ELF-1 (cell line): ENCODE data around the gene JAKMIP1.
A peak's percentile ranks its signal among the peaks of the same experiment; 100 is the strongest.

ENCODE experiments used
- DNase-seq: peaks from one replicate; pipeline ENCODE4 v3.0.0-alpha.2; 2016; ENCODE audit warnings: low read depth, low spot score

Gene JAKMIP1

DNA sequence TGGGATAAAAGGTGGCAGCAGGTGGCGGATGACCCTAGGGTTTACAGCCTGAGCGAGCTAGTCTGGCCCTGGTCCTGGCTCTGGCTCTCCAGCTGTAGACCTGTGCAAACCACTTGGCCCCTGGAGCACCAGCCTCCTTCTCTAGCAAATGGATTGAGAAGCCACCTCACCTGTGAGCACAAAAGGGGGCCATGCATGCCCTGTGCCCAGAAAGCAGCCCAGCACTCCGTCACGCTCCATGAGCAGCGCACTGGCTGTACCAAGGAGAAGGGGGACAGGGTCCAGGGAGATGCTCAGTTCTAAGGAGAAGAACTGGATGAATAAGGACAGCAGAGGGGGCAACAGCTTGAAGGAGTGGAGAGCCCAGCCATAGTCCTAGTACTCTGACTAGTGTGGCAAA is 135.2 kb downstream of the JAKMIP1 start:
- no peak for DNase-seq

DNA sequence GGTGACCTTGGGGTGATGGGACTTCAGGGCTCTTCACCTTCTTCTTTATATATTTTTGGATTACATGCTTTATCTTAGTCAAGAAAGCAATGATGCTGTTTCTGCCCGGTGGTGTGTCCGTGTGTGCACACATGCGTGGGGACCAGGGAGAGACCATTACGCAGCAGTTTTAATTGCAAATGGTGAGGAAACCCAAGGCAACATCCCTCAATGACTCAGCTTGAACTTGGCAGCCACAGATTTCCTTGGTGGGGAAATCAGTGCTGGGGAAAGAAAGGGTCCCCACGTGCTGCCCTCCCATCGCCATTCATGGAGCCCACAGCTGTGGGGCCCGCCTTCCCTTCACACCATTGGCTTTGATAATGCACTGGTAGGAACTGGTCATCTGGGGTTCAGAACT is 136.0 kb downstream of the JAKMIP1 start:
- no peak for DNase-seq

- DNase-seq = no peak
Observed at GRCh38 chr4:6063684-6064083, 136.7 kb downstream of the JAKMIP1 start.

GRCh38 chr4:6062133-6062532 is 138.2 kb downstream of the JAKMIP1 start:
- DNase-seq = no peak

- DNase-seq = no peak
Observed at GRCh38 chr4:6059375-6059805, 141.0 kb downstream of the JAKMIP1 start.

DNA sequence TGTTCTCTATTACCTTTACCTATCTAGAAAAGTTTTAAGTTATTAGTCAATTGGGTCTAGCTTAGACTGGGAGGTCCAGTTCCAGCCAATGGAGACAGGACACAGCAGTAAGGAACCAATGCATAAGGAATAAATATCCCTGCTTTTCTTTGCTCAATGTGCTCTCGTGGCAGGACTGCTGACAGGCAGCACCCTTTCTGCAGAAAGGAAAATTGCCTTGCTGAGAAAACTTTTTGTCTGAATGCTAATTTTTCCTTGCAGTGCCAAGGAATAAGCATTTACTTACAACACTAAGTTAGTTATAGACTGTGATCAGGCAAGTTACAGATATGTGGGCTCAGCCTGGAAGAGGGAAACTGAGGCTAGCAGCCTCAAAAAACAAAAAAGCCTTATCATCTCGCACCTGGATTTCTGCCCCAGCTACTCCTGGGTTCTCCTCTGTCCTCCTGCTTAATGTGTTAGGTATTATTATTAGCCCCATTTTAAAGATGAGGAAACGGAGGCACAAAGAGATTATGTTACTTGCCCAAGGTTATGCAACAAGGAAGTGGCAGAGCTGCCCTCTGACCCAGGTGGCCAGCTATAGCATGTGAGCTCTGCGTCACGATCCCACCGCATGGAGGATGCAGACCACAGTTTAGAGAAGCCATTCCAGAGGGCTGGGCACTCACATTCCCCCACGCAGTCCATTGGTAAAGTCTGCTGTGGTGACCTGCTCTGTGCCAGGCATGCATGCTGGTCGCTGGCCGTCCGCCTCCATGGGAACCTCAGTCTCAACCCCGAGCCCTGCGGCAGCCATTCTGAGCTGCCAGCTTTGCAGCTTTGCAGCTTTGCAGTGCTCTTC is 141.6 kb downstream of the JAKMIP1 start:
- DNase-seq = no peak

- DNase-seq = no peak
Observed at GRCh38 chr4:6056976-6057766, 143.2 kb downstream of the JAKMIP1 start.

GRCh38 chr4:6055436-6055835 is 144.9 kb downstream of the JAKMIP1 start:
- DNase-seq = no peak

GRCh38 chr4:6055030-6055429 is 145.3 kb downstream of the JAKMIP1 start:
- DNase-seq = no peak

GRCh38 chr4:6054162-6054922 is 146.0 kb downstream of the JAKMIP1 start:
- DNase-seq = no peak

DNA sequence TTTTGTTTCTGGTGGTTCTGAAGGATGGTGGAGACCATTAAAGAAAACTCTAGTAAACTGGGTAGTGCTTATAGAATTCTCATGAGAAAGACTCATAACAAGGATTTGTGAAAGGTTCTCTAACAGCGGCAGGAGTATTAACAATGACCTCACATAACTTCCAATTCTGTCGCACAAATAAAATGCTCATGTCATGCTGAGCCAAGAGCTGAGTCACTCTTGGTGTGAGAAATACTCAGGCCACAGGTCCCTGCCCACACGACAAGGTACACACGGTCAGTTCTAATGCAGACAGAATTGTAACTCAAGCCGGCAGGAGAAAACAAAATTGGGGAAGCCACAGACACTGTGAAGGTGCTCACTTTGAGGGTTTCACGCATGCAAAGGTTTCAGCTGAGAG is 147.7 kb downstream of the JAKMIP1 start:
- no peak for DNase-seq

DNA sequence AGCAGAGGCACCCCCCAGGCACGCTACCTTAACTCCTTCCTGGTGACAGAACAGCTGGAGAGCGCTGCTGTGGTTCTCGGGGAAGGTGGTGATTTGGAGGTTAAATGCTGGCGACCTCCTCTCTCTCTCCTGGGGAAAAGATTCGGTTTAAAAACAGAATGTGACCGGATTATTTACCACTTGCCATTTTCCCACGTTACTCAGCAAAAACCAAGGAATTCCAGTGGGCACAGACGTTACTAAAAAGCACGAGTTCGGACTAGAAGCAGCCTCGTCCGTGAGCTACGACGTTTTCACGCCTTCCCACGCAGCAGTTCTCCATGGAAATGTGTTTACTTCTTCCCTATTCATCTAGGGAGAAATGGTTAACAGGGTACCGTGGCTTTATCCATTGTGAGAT is 149.8 kb downstream of the JAKMIP1 start:
- no peak for DNase-seq

- DNase-seq = no peak
Observed at GRCh38 chr4:6049985-6050384, 150.4 kb downstream of the JAKMIP1 start.

GRCh38 chr4:6049278-6049677 is 151.1 kb downstream of the JAKMIP1 start:
- no peak for DNase-seq

GRCh38 chr4:6048537-6048936 is 151.8 kb downstream of the JAKMIP1 start:
- no peak for DNase-seq

DNA sequence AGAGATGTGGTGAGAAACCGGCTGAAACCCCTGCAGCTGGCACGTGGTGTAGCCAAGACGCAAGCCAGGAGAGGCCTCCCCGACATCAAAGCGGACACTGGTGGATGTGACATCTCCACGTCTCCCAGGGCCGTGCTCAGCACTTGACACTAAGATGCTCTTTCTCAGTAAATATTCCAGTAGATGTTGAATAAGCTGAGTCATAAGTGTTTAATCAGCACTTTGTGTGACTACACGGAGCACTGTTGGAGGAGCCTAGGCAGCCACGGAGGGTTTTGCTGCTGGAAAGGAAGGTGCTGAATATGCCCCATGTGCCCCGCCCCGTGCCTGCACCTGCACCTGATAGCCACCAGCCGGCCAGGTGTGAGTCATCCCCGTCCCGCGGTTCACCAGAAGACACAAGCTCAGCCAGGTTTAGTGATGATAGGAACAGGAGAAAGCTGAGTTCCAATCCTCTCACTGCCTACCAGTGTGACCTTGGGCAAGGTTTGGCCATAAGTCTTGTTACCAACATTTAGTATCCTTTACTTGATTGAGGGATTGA is 153.1 kb downstream of the JAKMIP1 start:
- peak; percentile 15 for DNase-seq

DNA sequence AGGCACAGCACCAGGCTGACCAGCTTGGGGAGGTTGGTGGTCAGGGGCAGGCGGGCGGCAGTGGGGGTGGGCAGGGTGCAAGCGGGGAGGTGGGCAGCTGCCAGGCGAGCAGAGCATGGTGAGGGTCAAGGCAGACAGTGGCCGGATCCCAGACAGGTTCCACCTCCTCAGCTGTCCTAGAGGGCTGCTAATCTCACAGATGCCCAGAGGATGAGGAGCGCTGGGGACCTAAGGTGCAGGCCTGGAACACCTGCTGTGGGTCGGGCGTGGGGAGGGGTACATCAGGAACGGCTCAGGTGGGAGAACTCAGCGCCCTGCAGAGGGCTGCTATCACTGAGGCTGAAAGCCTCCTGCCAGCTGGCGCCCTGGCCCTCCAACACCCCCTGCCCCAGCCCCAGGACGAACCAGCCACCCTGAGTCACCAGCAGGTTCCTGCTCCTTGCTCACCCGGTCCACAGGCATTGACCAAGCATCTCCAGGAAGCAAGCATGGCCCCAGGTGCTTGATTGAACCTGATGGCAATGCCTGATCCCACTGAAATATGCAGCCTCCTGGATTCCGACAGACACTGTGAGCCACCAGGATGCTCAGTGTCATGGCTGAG is 153.7 kb downstream of the JAKMIP1 start:
- no peak for DNase-seq

DNA sequence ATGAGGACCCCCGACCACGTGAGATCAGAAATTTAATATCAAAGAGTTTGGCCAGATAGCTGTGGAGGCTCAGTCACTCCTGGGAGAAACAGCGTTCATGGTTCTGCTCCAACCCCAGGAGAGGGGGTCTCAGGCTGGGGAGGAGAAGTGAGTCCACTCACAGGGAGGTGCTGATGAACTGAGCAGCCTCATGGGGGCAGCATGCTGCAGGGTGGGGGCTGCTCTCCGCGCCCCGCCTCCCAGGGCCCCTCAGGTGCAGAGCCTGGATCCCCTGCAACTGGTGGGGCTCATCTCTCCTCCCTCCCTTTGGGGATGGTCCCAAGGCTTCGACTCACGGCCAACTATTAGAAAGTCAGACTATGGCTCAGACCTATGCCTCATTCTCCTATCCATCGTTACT is 155.5 kb downstream of the JAKMIP1 start:
- peak; percentile 36 for DNase-seq

DNA sequence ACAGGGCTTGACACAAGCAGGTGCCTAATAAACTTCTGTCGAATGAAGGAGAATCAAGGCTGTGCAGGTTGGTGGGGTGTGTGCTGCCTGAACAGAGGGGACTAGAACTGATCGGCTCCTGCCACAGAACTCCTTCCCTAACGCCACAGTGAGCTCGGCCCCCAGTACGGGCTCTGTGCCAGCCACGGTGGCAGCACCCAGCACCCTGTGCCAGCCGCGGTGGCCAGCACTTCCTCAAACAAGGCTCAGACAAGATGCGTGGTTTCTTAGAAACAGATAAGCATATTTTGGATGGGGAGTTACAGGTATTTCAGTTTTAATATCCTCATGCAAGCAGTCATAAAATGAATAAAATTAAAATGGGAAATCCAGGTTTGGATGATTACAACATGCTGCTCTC is 156.1 kb downstream of the JAKMIP1 start:
- no peak for DNase-seq

DNA sequence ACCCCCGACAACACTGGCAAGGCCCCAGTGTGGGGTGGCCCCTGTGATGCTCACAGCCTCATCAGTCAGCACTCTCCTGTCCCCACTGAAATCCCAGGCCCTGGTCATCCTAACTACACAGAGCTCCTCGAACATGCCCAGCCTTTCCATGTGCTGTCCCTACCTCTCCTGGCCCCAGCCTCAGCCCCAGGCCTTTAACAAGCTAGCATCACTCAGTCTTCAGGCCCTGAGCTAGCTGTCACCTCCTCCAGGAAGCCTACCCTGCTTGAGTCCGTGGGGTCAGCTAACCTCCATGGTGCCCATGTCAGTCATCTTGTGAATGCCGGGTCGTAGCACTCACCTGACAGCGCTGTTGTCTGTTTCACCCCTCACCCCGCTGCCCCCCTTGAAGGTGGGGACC is 156.5 kb downstream of the JAKMIP1 start:
- no peak for DNase-seq

DNA sequence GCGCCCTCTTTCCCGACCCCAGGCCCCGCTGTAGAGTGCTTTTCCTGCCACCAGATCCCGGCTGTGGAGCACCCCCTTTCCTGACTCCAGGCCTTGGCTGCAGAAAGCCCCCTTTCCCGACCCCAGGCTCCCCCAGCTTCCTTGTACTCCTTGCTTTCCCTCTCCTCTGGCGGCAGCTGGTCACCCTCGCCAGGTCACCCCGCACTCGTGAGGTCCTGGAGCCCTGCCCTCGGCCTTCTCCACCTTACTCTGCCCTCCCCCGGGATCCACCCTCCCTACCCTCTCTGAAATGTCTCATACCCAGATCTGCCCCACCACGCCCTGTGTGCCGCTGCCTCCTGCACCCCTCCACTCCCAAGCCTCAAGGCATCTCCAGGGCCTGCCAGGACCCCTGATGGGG is 157.2 kb downstream of the JAKMIP1 start:
- no peak for DNase-seq
